ENCODE data around the gene CHMP1A.
"Not testable (repeated sequence)": the region's sequence is repeated elsewhere in the genome, so short reads cannot be mapped to it uniquely, and the experiment has no call there.

CHMP1A gene

GRCh38 chr16:89636663-89637062 lies 20.8 kb downstream of the CHMP1A start:
- ATAC-seq (replicated peaks) (no peak), DNase-seq (no peak)
- Mint-ChIP-seq H3K27ac (no peak overlapping the region), H3K36me3 (no peaks in the 10 kb centered on the region), H3K9me3 (peaks cover 0 to 1% of the 10 kb centered on the region in 2 donors), H3K4me1 (peaks cover 6 to 12% of the 10 kb centered on the region in 2 donors), H3K27me3 (peaks cover 0 to 10% of the 10 kb centered on the region in 2 donors), H3K4me3 (no peak overlapping the region)

- H3K9me3 Mint-ChIP-seq, H3K27ac Mint-ChIP-seq, H3K36me3 Mint-ChIP-seq, DNase-seq, H3K4me3 Mint-ChIP-seq, H3K4me1 Mint-ChIP-seq: not testable (repeated sequence)
- peaks cover 7 to 14% of the 10 kb centered on the region in 2 donors for H3K27me3 Mint-ChIP-seq
- peak in 1 of 2 donors; percentile 28 for ATAC-seq (replicated peaks)
Observed at GRCh38 chr16:89634463-89635385, 22.8 kb downstream of the CHMP1A start.

GRCh38 chr16:89633064-89633631 lies 24.4 kb downstream of the CHMP1A start:
- H3K4me1 Mint-ChIP-seq, result no peaks in the 10 kb centered on the region
- H3K36me3 Mint-ChIP-seq, result no peaks in the 10 kb centered on the region
- DNase-seq (no peak), ATAC-seq (replicated peaks) (no peak)
- H3K9me3 Mint-ChIP-seq, result peaks cover 0 to 1% of the 10 kb centered on the region in 2 donors
- no peak overlapping the region for H3K4me3 Mint-ChIP-seq
- no peak overlapping the region for H3K27ac Mint-ChIP-seq
- peaks cover 10 to 14% of the 10 kb centered on the region in 2 donors for H3K27me3 Mint-ChIP-seq

- H3K9me3 Mint-ChIP-seq, result peaks cover 0 to under 1% of the 10 kb centered on the region in 2 donors
- peaks cover 8 to 13% of the 10 kb centered on the region in 2 donors for H3K27me3 Mint-ChIP-seq
- no peaks in the 10 kb centered on the region for H3K36me3 Mint-ChIP-seq
- no peak for DNase-seq
- H3K27ac Mint-ChIP-seq, result peak overlapping the region; percentile 47
- no peak overlapping the region for H3K4me3 Mint-ChIP-seq
- no peaks in the 10 kb centered on the region for H3K4me1 Mint-ChIP-seq
- ATAC-seq (replicated peaks), result peak in 1 of 2 donors; percentile 52
Observed at GRCh38 chr16:89629827-89630610, 27.5 kb downstream of the CHMP1A start.

GRCh38 chr16:89624777-89625761 lies 32.4 kb downstream of the CHMP1A start:
- ATAC-seq (replicated peaks) (no peak), DNase-seq (no peak)
- Mint-ChIP-seq H3K4me1 (no peaks in the 10 kb centered on the region), H3K4me3 (no peak overlapping the region), H3K36me3 (no peaks in the 10 kb centered on the region), H3K27ac (no peak overlapping the region), H3K27me3 (peaks cover 38 to 54% of the 10 kb centered on the region in 2 donors), H3K9me3 (no peaks in the 10 kb centered on the region)

- Mint-ChIP-seq H3K36me3 (no peaks in the 10 kb centered on the region), H3K9me3 (no peaks in the 10 kb centered on the region), H3K27me3 (peaks cover 37 to 51% of the 10 kb centered on the region in 2 donors), H3K4me3 (no peak overlapping the region), H3K27ac (peak overlapping the region; percentile 1), H3K4me1 (no peaks in the 10 kb centered on the region)
- no peak for DNase-seq
- ATAC-seq (replicated peaks), result no peak
Observed at GRCh38 chr16:89623511-89624261, 33.8 kb downstream of the CHMP1A start.

- H3K27ac Mint-ChIP-seq, result no peak overlapping the region
Observed at GRCh38 chr16:89621698-89622409, 35.7 kb downstream of the CHMP1A start.

GRCh38 chr16:89621136-89621697 lies 36.3 kb downstream of the CHMP1A start:
- Mint-ChIP-seq H3K4me3 (no peak overlapping the region), H3K4me1 (peaks cover 9% of the 10 kb centered on the region in 2 donors), H3K27ac (no peak overlapping the region), H3K36me3 (no peaks in the 10 kb centered on the region), H3K27me3 (peaks cover 37 to 51% of the 10 kb centered on the region in 2 donors), H3K9me3 (peaks cover 0 to 2% of the 10 kb centered on the region in 2 donors)
- ATAC-seq (replicated peaks), result no peak
- no peak for DNase-seq

More at GRCh38 chr16:89621698-89622409, 35.7 kb downstream of the CHMP1A start:
- Mint-ChIP-seq H3K27me3 (peaks cover 37 to 51% of the 10 kb centered on the region in 2 donors), H3K36me3 (no peaks in the 10 kb centered on the region), H3K4me3 (no peak overlapping the region), H3K9me3 (no peaks in the 10 kb centered on the region), H3K4me1 (peaks cover 3 to 4% of the 10 kb centered on the region in 2 donors)
- ATAC-seq (replicated peaks) (no peak), DNase-seq (no peak)

- H3K4me1 Mint-ChIP-seq, result peaks cover 9 to 10% of the 10 kb centered on the region in 2 donors
- H3K27ac Mint-ChIP-seq, result peak overlapping the region; percentile 47
- H3K9me3 Mint-ChIP-seq, result peaks cover 0 to 2% of the 10 kb centered on the region in 2 donors
- no peaks in the 10 kb centered on the region for H3K36me3 Mint-ChIP-seq
- no peak overlapping the region for H3K4me3 Mint-ChIP-seq
- ATAC-seq (replicated peaks), result no peak
- DNase-seq, result no peak
- H3K27me3 Mint-ChIP-seq, result peaks cover 37 to 51% of the 10 kb centered on the region in 2 donors
Observed at GRCh38 chr16:89620406-89620841, 37.1 kb downstream of the CHMP1A start.

GRCh38 chr16:89619840-89620239 lies 37.7 kb downstream of the CHMP1A start:
- Mint-ChIP-seq H3K36me3 (no peaks in the 10 kb centered on the region), H3K4me3 (no peak overlapping the region), H3K27ac (no peak overlapping the region), H3K4me1 (peaks cover 9 to 10% of the 10 kb centered on the region in 2 donors), H3K9me3 (peaks cover 0 to 2% of the 10 kb centered on the region in 2 donors), H3K27me3 (peaks cover 37 to 49% of the 10 kb centered on the region in 2 donors)
- ATAC-seq (replicated peaks) (no peak), DNase-seq (no peak)

GRCh38 chr16:89618109-89618998 lies 39.2 kb downstream of the CHMP1A start:
- Mint-ChIP-seq H3K27ac (no peak overlapping the region), H3K4me1 (peaks cover 9 to 10% of the 10 kb centered on the region in 2 donors), H3K27me3 (peaks cover 26 to 51% of the 10 kb centered on the region in 2 donors), H3K4me3 (no peak overlapping the region), H3K9me3 (peaks cover 0 to 2% of the 10 kb centered on the region in 2 donors), H3K36me3 (no peaks in the 10 kb centered on the region)
- ATAC-seq (replicated peaks), result no peak
- no peak for DNase-seq
